Measurements from ENCODE around the gene PRR29. TPM values are rescaled to one million over a fixed set of nuclear protein-coding genes. Genes with fewer than 3 reads are reported as not detected.

The PRR29 gene
- polyA plus RNA-seq, 1 donor from 2014 or later, result 2.8 TPM

GRCh38 chr17:63960006-63960405 lies 38.1 kb upstream of the PRR29 start:
- Histone ChIP-seq H3K9me2 (ENCODE audit: insufficient read depth, low read length) (no peaks in the 10 kb centered on the region), H3K36me3 (ENCODE audit: insufficient read depth, low read length) (no peaks in the 10 kb centered on the region), H3K4me3 (ENCODE audit: low read length) (no peak overlapping the region), H3K9me3 (ENCODE audit: low read length) (no peaks in the 10 kb centered on the region), H3K79me2 (replicated peaks; ENCODE audit: insufficient read depth, low read length) (no peaks in the 10 kb centered on the region), H3K27me3 (ENCODE audit: insufficient read depth, low read depth, low read length) (no peaks in the 10 kb centered on the region), H3K27ac (ENCODE audit: low read length) (no peak overlapping the region), H2AFZ (ENCODE audit: low read depth, low read length) (no peak overlapping the region), H4K20me1 (ENCODE audit: insufficient read depth) (no peaks in the 10 kb centered on the region), H3K9ac (ENCODE audit: low read length) (no peak overlapping the region), H3K4me2 (ENCODE audit: low read length) (no peak overlapping the region), H3F3A (ENCODE audit: insufficient read depth, low read length, poor library complexity, severe bottlenecking) (no peaks in the 10 kb centered on the region)
- TF ChIP-seq SMC3 (conservative IDR thresholded peaks at IDR 0.05; ENCODE audit: poor library complexity) (no peak), RAD21 (conservative IDR thresholded peaks at IDR 0.05) (no peak), EP300 (conservative IDR thresholded peaks at IDR 0.05; ENCODE audit: poor library complexity, severe bottlenecking) (no peak), POLR2AphosphoS5 (IDR thresholded peaks at IDR 0.05) (no peak), EZH2 (IDR thresholded peaks at IDR 0.05; ENCODE audit: borderline replicate concordance, insufficient read depth, low read length, poor library complexity, severe bottlenecking) (no peak), REST (IDR thresholded peaks at IDR 0.05; ENCODE audit: borderline replicate concordance) (no peak)

- H3K4me2 ChIP-seq (ENCODE audit: low read length), result no peak overlapping the region
- no peak overlapping the region for H3K4me3 ChIP-seq (ENCODE audit: low read length)
- no peak for TF ChIP-seq TAF1 (IDR thresholded peaks at IDR 0.05; ENCODE audit: low read depth)
- TF ChIP-seq EP300 (conservative IDR thresholded peaks at IDR 0.05; ENCODE audit: poor library complexity, severe bottlenecking), result no peak
- TF ChIP-seq RAD21 (conservative IDR thresholded peaks at IDR 0.05), result no peak
- TF ChIP-seq MXI1 (conservative IDR thresholded peaks at IDR 0.05; ENCODE audit: poor library complexity, severe bottlenecking), result no peak
- no peak for TF ChIP-seq CTCF (IDR thresholded peaks at IDR 0.05; ENCODE audit: poor library complexity, severe bottlenecking)
- no peak for TF ChIP-seq SMC3 (conservative IDR thresholded peaks at IDR 0.05; ENCODE audit: poor library complexity)
- no peak for TF ChIP-seq EZH2 (IDR thresholded peaks at IDR 0.05; ENCODE audit: borderline replicate concordance, insufficient read depth, low read length, poor library complexity, severe bottlenecking)
- TF ChIP-seq REST (IDR thresholded peaks at IDR 0.05; ENCODE audit: borderline replicate concordance), result no peak
- no peak for TF ChIP-seq POLR2AphosphoS5 (IDR thresholded peaks at IDR 0.05)
These were observed 37.7 kb upstream of the PRR29 start for GRCh38 chr17:63960430-63960829.

More at GRCh38 chr17:63960430-63960829, 37.7 kb upstream of the PRR29 start:
- Histone ChIP-seq H3K27ac (ENCODE audit: low read length) (no peak overlapping the region), H4K20me1 (ENCODE audit: insufficient read depth) (no peaks in the 10 kb centered on the region), H3K9me3 (ENCODE audit: low read length) (no peaks in the 10 kb centered on the region), H3K9ac (ENCODE audit: low read length) (no peak overlapping the region), H3K36me3 (ENCODE audit: insufficient read depth, low read length) (no peaks in the 10 kb centered on the region), H3F3A (ENCODE audit: insufficient read depth, low read length, poor library complexity, severe bottlenecking) (no peaks in the 10 kb centered on the region), H3K27me3 (ENCODE audit: insufficient read depth, low read depth, low read length) (no peaks in the 10 kb centered on the region), H2AFZ (ENCODE audit: low read depth, low read length) (no peak overlapping the region), H3K79me2 (replicated peaks; ENCODE audit: insufficient read depth, low read length) (no peaks in the 10 kb centered on the region), H3K9me2 (ENCODE audit: insufficient read depth, low read length) (no peaks in the 10 kb centered on the region)
